K562 (cell line): ENCODE data around the gene HDAC6. TPM values are rescaled to one million over a fixed set of nuclear protein-coding genes. Genes with fewer than 3 reads are reported as not detected.
"Not testable (repeated sequence)": the region's sequence is repeated elsewhere in the genome, so short reads cannot be mapped to it uniquely, and the experiment has no call there.

Experiments
- ATAC-seq: fragments of 200-7000 bp; cut with Tn5 transposase; 3 replicates; pipeline ENCODE4 v1.9.1; 2020; ENCODE audit warnings: moderate library complexity
- BruUV-seq: library from RNA; stranded (reverse); fragments of 400-500 nt; replicated peaks from 2 replicates; lab custom pipeline; 2021; lab: Mats Ljungman, UMichigan
- CTCF ChIA-PET: fragments of 300-600 bp; formaldehyde crosslinking; extraction: SDS; loops from one replicate; lab custom pipeline; 2021; ENCODE audit warnings: low intra/inter-chr PET ratio; lab: Yijun Ruan, JAX
- POLR2A ChIA-PET: fragments of 300-600, 350-650 bp; sonication (Branson Sonifier 250); formaldehyde crosslinking; extraction: SDS; loops from one replicate; lab custom pipeline; 2021; ENCODE audit warnings: antibody characterized with exemption, inconsistent platforms; lab: Yijun Ruan, JAX
- DNase-seq, 4 experiments: peaks; one replicate each; pipeline versions ENCODE4 v3.0.0 to v3.0.0-alpha.2; 2011 to 2018; ENCODE audit warnings: low spot score in 3 of 4, mixed read lengths in 3 of 4; ENCODE audit errors: extremely low read depth in 1 of 4
- FAIRE-seq: peaks from 2 replicates; lab custom pipeline; 2011; peaks lifted over from hg19 to GRCh38; lab: Jason Lieb, UNC
- H2AFZ ChIP-seq: 2 replicates; pipeline ENCODE4 v1.6.0; 2011; ENCODE audit warnings: low read depth, low read length, control low read depth, inconsistent platforms
- H3K27ac ChIP-seq: fragments of 200-600 bp; 3 replicates; pipeline ENCODE4 v1.8.0; 2011; ENCODE audit warnings: low read depth, mild to moderate bottlenecking, control low read depth, inconsistent platforms, low read length, moderate library complexity, mixed read lengths; ENCODE audit errors: extremely low read depth
- H3K27me3 ChIP-seq, 2 experiments: fragments of 300-600 bp in 1 of 2; 2 replicates in 1 of 2; 3 replicates in 1 of 2; pipeline versions ENCODE4 v1.6.0 to v1.8.0; 2011; ENCODE audit warnings: inconsistent platforms in 2 of 2, low read length in 2 of 2, mild to moderate bottlenecking in 1 of 2, mixed read lengths in 1 of 2, moderate library complexity in 1 of 2; ENCODE audit not compliant: control insufficient read depth in 2 of 2, insufficient read depth in 2 of 2
- H3K36me3 ChIP-seq: fragments of 300-600 bp; 3 replicates; pipeline ENCODE4 v1.8.0; 2011; ENCODE audit warnings: mild to moderate bottlenecking, low read length, inconsistent platforms; ENCODE audit not compliant: control insufficient read depth, insufficient read depth
- H3K4me1 ChIP-seq, 2 experiments: fragments of 200-600 bp in 1 of 2; replicated peaks in 1 of 2; 2 replicates in 1 of 2; 3 replicates in 1 of 2; pipeline versions ENCODE4 v1.5.1 to v1.8.0; 2011; ENCODE audit warnings: inconsistent platforms in 2 of 2, low read length in 2 of 2, mild to moderate bottlenecking in 1 of 2, mixed read lengths in 1 of 2, moderate library complexity in 1 of 2; ENCODE audit not compliant: control insufficient read depth in 2 of 2, insufficient read depth in 2 of 2
- H3K4me2 ChIP-seq: 2 replicates; pipeline ENCODE4 v1.6.1; 2011; ENCODE audit warnings: low read length, control low read depth, inconsistent platforms, mixed read lengths; ENCODE audit not compliant: insufficient read depth
- H3K4me3 ChIP-seq: fragments of 200-600 bp; sonication (generic), shearing (Covaris generic); 2 replicates; pipeline ENCODE4 v1.5.1; 2016; ENCODE audit warnings: control low read depth, inconsistent platforms
- H3K79me2 ChIP-seq: fragments of 200-600 bp; 3 replicates; pipeline ENCODE4 v1.8.0; 2011; ENCODE audit warnings: low read length, inconsistent platforms; ENCODE audit not compliant: control insufficient read depth, insufficient read depth
- H3K9ac ChIP-seq, 2 experiments: 2 replicates each; pipeline versions ENCODE4 v1.6.0 to v1.6.1; 2011; ENCODE audit warnings: low read depth in 2 of 2, low read length in 2 of 2, control low read depth in 1 of 2, inconsistent platforms in 1 of 2, mild to moderate bottlenecking in 1 of 2, mixed read lengths in 1 of 2; ENCODE audit not compliant: insufficient read depth in 1 of 2
- H3K9me1 ChIP-seq: one replicate; pipeline ENCODE4 v1.6.0; 2011; ENCODE audit warnings: inconsistent platforms, mild to moderate bottlenecking, low read length, moderate library complexity; ENCODE audit not compliant: control insufficient read depth, insufficient read depth
- H3K9me3 ChIP-seq: replicated peaks from 2 replicates; pipeline ENCODE4 v1.5.1; 2011; ENCODE audit warnings: low read depth, low read length, inconsistent platforms; ENCODE audit not compliant: control insufficient read depth, insufficient read depth
- H4K20me1 ChIP-seq: replicated peaks from 2 replicates; pipeline ENCODE4 v1.6.1; 2011; ENCODE audit warnings: low read length, inconsistent platforms, mixed read lengths; ENCODE audit not compliant: control insufficient read depth, insufficient read depth
- CHD1 ChIP-seq: fragments of 200-600 bp; sonication (generic); IDR thresholded peaks from one replicate; pipeline ENCODE4 v1.6.1; 2012; ENCODE audit warnings: mild to moderate bottlenecking, moderate library complexity, low read length, inconsistent platforms
- EGR1 ChIP-seq: fragments of 450-650 bp; conservative IDR thresholded peaks from 2 replicates; pipeline ENCODE4 v1.6.1; 2017; ENCODE audit warnings: mild to moderate bottlenecking
- HDAC1 ChIP-seq, 2 experiments: fragments of 450-650 bp; IDR thresholded peaks; 2 replicates each; pipeline ENCODE4 v1.6.1; 2016 to 2017; ENCODE audit warnings: inconsistent platforms in 1 of 2, mild to moderate bottlenecking in 1 of 2, moderate library complexity in 1 of 2
- KDM4B ChIP-seq, 2 experiments: fragments of 450-650 bp in 1 of 2; sonication (generic) in 1 of 2; IDR thresholded peaks; 2 replicates each; pipeline ENCODE4 v1.6.1; 2016 to 2017; ENCODE audit warnings: borderline replicate concordance in 2 of 2, antibody characterized with exemption in 1 of 2, low read depth in 1 of 2, mild to moderate bottlenecking in 1 of 2
- MEIS2 ChIP-seq: fragments of 450-650 bp; IDR thresholded peaks from 2 replicates; pipeline ENCODE4 v1.6.1; 2014; ENCODE audit warnings: mild to moderate bottlenecking; ENCODE audit not compliant: partially characterized antibody
- PBX2 ChIP-seq, 2 experiments: IDR thresholded peaks in 1 of 2; conservative IDR thresholded peaks in 1 of 2; 2 replicates each; pipeline ENCODE4 v1.6.1; 2016; ENCODE audit warnings: low read depth in 2 of 2, mild to moderate bottlenecking in 1 of 2, missing compliant biosample characterization in 1 of 2, missing genetic modification characterization in 1 of 2, moderate library complexity in 1 of 2
- PKNOX1 ChIP-seq: fragments of 450-650 bp; IDR thresholded peaks from 2 replicates; pipeline ENCODE4 v1.6.1; 2016
- RAD21 ChIP-seq, 2 experiments: fragments of 250-450 bp in 1 of 2; fragments of 450-650 bp in 1 of 2; sonication (Bioruptor Pico) in 1 of 2; formaldehyde crosslinking in 1 of 2; IDR thresholded peaks in 1 of 2; conservative IDR thresholded peaks in 1 of 2; 2 replicates each; pipeline versions ENCODE4 v1.4.0 to v1.8.0; 2020 to 2022; ENCODE audit warnings: mild to moderate bottlenecking in 2 of 2, moderate library complexity in 1 of 2
- SMARCE1 ChIP-seq: fragments of 450-650 bp; IDR thresholded peaks from 2 replicates; pipeline ENCODE4 v1.7.1; 2016; ENCODE audit warnings: mild to moderate bottlenecking
- TEAD1 ChIP-seq, 2 experiments: fragments of 450-650 bp in 1 of 2; sonication (generic) in 1 of 2; formaldehyde crosslinking; IDR thresholded peaks; 2 replicates each; pipeline versions ENCODE4 v1.4.0 to v1.8.0; 2020 to 2022; ENCODE audit warnings: mild to moderate bottlenecking in 2 of 2, missing genetic modification reagents in 1 of 2
- ZNF12 ChIP-seq: sonication (generic); formaldehyde crosslinking; IDR thresholded peaks from 2 replicates; pipeline ENCODE4 v1.4.0; 2020; ENCODE audit warnings: mild to moderate bottlenecking, missing genetic modification reagents
- ZNF253 ChIP-seq: fragments of 250-450 bp; sonication (Bioruptor Pico); conservative IDR thresholded peaks from 2 replicates; pipeline ENCODE4 v1.6.1; 2021; ENCODE audit warnings: mild to moderate bottlenecking
- ZNF384 ChIP-seq: IDR thresholded peaks from 2 replicates; pipeline ENCODE4 v1.6.1; 2012; ENCODE audit warnings: low read depth, low read length, improper control_type of control experiment
- WGBS: fragments of 100-300 bp; shearing (Covaris generic); methylation state at CpG from one replicate; pipeline ENCODE4 v1.1.6; 2016; ENCODE audit warnings: low coverage, mixed read lengths; ENCODE audit not compliant: insufficient coverage; ENCODE audit errors: missing lambda C conversion rate; 5-methylcytosine and 5-hydroxymethylcytosine counted together
- in situ Hi-C: fragments of 300-500 bp; cut with MboI; formaldehyde crosslinking; loops from 4 replicates; pipeline ENCODE4 v1.15.0; 2018; ENCODE audit warnings: inconsistent platforms, mixed read lengths
- intact Hi-C: fragments of 100-400 bp; cut with micrococcal nuclease; formaldehyde crosslinking; loops from 2 replicates; pipeline ENCODE4 v1.14.2; 2022
- polyA plus RNA-seq, 8 experiments: library from polyadenylated mRNA; depleted of rRNA in 4 of 8; stranded (reverse) in 5 of 8; unstranded in 3 of 8; fragments of >200 nt; fragmentation: Nextera tagmentation in 2 of 8; fragmentation: Illumina TruSeq in 1 of 8; extraction: Ambion mirVana in 2 of 8; extraction: Trizol in 1 of 8; gene quantifications; 2 replicates each; pipeline versions ENCODE4 v1.2.1 to v1.2.3, GENCODE V29; 2011 to 2014; ENCODE audit warnings: inconsistent platforms in 1 of 8, missing spikeins in 1 of 8
- total RNA-seq, 7 experiments: library from RNA; depleted of rRNA in 6 of 7; stranded (reverse); fragments of >200 nt in 6 of 7; fragmentation: Illumina TruSeq in 2 of 7; extraction: Trizol in 2 of 7; gene quantifications; 2 replicates each; pipeline versions ENCODE4 v1.2.1 to v1.2.3, GENCODE V29; 2011 to 2021; ENCODE audit warnings: low replicate concordance in 1 of 7

The HDAC6 gene
- total and polyA plus RNA-seq, 9 of the 15 experiments (the other 6 are each of a cell fraction or from before 2014, with no cell fraction given): 29.9 to 101 (median 71.2) TPM

- TF ChIP-seq RAD21 (CRISPR knock-in tag; conservative IDR thresholded peaks at IDR 0.05 in 1 of 2, IDR thresholded peaks at IDR 0.05 in 1 of 2): peak in 1 of 2 experiments; percentile 19; a peak in 1 of 4 replicates
- peak; percentile 50; the same call in 1 of the 2 replicates for TF ChIP-seq ZNF384
- no peak for TF ChIP-seq CHD1
- no peak for TF ChIP-seq ZNF253 (CRISPR knock-in tag)
- no peak for TF ChIP-seq ZNF12
- TF ChIP-seq EGR1: no peak
- 0 out of 4 replicates have a peak, but pooled peaks of 1 of the 2 experiments have one; percentile 16 for TF ChIP-seq HDAC1 (IDR thresholded peaks at IDR 0.05)
- peak; percentile 64; the same call in 1 of the 2 replicates for TF ChIP-seq SMARCE1
- peak in 1 of 2 experiments; percentile 65; a peak in 2 of 4 replicates for TF ChIP-seq TEAD1 (CRISPR knock-in tag; IDR thresholded peaks at IDR 0.05)
- no peak for TF ChIP-seq KDM4B (IDR thresholded peaks at IDR 0.05; ENCODE audit: borderline replicate concordance in 2 of 2, low read depth in 1 of 2)
Observed at GRCh38 chrX:48864210-48864609, 62.3 kb downstream of the HDAC6 start (continued).

GRCh38 chrX:48872017-48872416, 70.2 kb downstream of the HDAC6 start:
- H3K9me1 ChIP-seq; FAIRE-seq; POLR2A ChIA-PET; H3K4me1 ChIP-seq; H3K9ac ChIP-seq; H3K9me3 ChIP-seq; H3K36me3 ChIP-seq; DNase-seq; H3K79me2 ChIP-seq; BruUV-seq; CTCF ChIA-PET; ATAC-seq; H3K4me3 ChIP-seq; H3K4me2 ChIP-seq; H3K27ac ChIP-seq; H3K27me3 ChIP-seq; H2AFZ ChIP-seq; in situ Hi-C loops; intact Hi-C loops; H4K20me1 ChIP-seq; TF ChIP-seq PBX2 (CRISPR knock-in tag; IDR thresholded peaks at IDR 0.05; ENCODE audit: low read depth): not testable (repeated sequence)
- 0% methylated on average over 1 of the region's 2 CpGs for WGBS
- TF ChIP-seq MEIS2 (peak; percentile 79), PBX2 (tag; conservative IDR thresholded peaks at IDR 0.05; ENCODE audit: low read depth) (peak; percentile 60; the same call in 1 of the 2 replicates), PKNOX1 (peak; percentile 54; the same call in 1 of the 2 replicates)
- TF ChIP-seq, all 486 proteins: peak for 3; not testable (repeated sequence) for 483
